K562 (cell line): ENCODE results near the gene GRB14. TPM values are rescaled to one million over a fixed set of nuclear protein-coding genes. Genes with fewer than 3 reads are reported as not detected.

Experiments used
- ATAC-seq: fragments of 200-7000 bp; cut with Tn5 transposase; 3 replicates; pipeline ENCODE4 v1.9.1; 2020; ENCODE audit warnings: moderate library complexity
- BruUV-seq: library from RNA; stranded (reverse); fragments of 400-500 nt; replicated peaks from 2 replicates; lab custom pipeline; 2021; lab: Mats Ljungman, UMichigan
- CTCF ChIA-PET: fragments of 300-600 bp; formaldehyde crosslinking; extraction: SDS; loops from one replicate; lab custom pipeline; 2021; ENCODE audit warnings: low intra/inter-chr PET ratio; lab: Yijun Ruan, JAX
- POLR2A ChIA-PET: fragments of 300-600, 350-650 bp; sonication (Branson Sonifier 250); formaldehyde crosslinking; extraction: SDS; loops from one replicate; lab custom pipeline; 2021; ENCODE audit warnings: antibody characterized with exemption, inconsistent platforms; lab: Yijun Ruan, JAX
- DNase-seq, 4 experiments: peaks; one replicate each; pipeline versions ENCODE4 v3.0.0 to v3.0.0-alpha.2; 2011 to 2018; ENCODE audit warnings: low spot score in 3 of 4, mixed read lengths in 3 of 4; ENCODE audit errors: extremely low read depth in 1 of 4
- FAIRE-seq: peaks from 2 replicates; lab custom pipeline; 2011; peaks lifted over from hg19 to GRCh38; lab: Jason Lieb, UNC
- H2AFZ ChIP-seq: 2 replicates; pipeline ENCODE4 v1.6.0; 2011; ENCODE audit warnings: low read depth, low read length, control low read depth, inconsistent platforms
- H3K27ac ChIP-seq: fragments of 200-600 bp; 3 replicates; pipeline ENCODE4 v1.8.0; 2011; ENCODE audit warnings: low read depth, mild to moderate bottlenecking, control low read depth, inconsistent platforms, low read length, moderate library complexity, mixed read lengths; ENCODE audit errors: extremely low read depth
- H3K27me3 ChIP-seq, 2 experiments: fragments of 300-600 bp in 1 of 2; 2 replicates in 1 of 2; 3 replicates in 1 of 2; pipeline versions ENCODE4 v1.6.0 to v1.8.0; 2011; ENCODE audit warnings: inconsistent platforms in 2 of 2, low read length in 2 of 2, mild to moderate bottlenecking in 1 of 2, mixed read lengths in 1 of 2, moderate library complexity in 1 of 2; ENCODE audit not compliant: control insufficient read depth in 2 of 2, insufficient read depth in 2 of 2
- H3K36me3 ChIP-seq: fragments of 300-600 bp; 3 replicates; pipeline ENCODE4 v1.8.0; 2011; ENCODE audit warnings: mild to moderate bottlenecking, low read length, inconsistent platforms; ENCODE audit not compliant: control insufficient read depth, insufficient read depth
- H3K4me1 ChIP-seq, 2 experiments: fragments of 200-600 bp in 1 of 2; replicated peaks in 1 of 2; 2 replicates in 1 of 2; 3 replicates in 1 of 2; pipeline versions ENCODE4 v1.5.1 to v1.8.0; 2011; ENCODE audit warnings: inconsistent platforms in 2 of 2, low read length in 2 of 2, mild to moderate bottlenecking in 1 of 2, mixed read lengths in 1 of 2, moderate library complexity in 1 of 2; ENCODE audit not compliant: control insufficient read depth in 2 of 2, insufficient read depth in 2 of 2
- H3K4me2 ChIP-seq: 2 replicates; pipeline ENCODE4 v1.6.1; 2011; ENCODE audit warnings: low read length, control low read depth, inconsistent platforms, mixed read lengths; ENCODE audit not compliant: insufficient read depth
- H3K4me3 ChIP-seq: fragments of 200-600 bp; sonication (generic), shearing (Covaris generic); 2 replicates; pipeline ENCODE4 v1.5.1; 2016; ENCODE audit warnings: control low read depth, inconsistent platforms
- H3K79me2 ChIP-seq: fragments of 200-600 bp; 3 replicates; pipeline ENCODE4 v1.8.0; 2011; ENCODE audit warnings: low read length, inconsistent platforms; ENCODE audit not compliant: control insufficient read depth, insufficient read depth
- H3K9ac ChIP-seq, 2 experiments: 2 replicates each; pipeline versions ENCODE4 v1.6.0 to v1.6.1; 2011; ENCODE audit warnings: low read depth in 2 of 2, low read length in 2 of 2, control low read depth in 1 of 2, inconsistent platforms in 1 of 2, mild to moderate bottlenecking in 1 of 2, mixed read lengths in 1 of 2; ENCODE audit not compliant: insufficient read depth in 1 of 2
- H3K9me1 ChIP-seq: one replicate; pipeline ENCODE4 v1.6.0; 2011; ENCODE audit warnings: inconsistent platforms, mild to moderate bottlenecking, low read length, moderate library complexity; ENCODE audit not compliant: control insufficient read depth, insufficient read depth
- H3K9me3 ChIP-seq: replicated peaks from 2 replicates; pipeline ENCODE4 v1.5.1; 2011; ENCODE audit warnings: low read depth, low read length, inconsistent platforms; ENCODE audit not compliant: control insufficient read depth, insufficient read depth
- H4K20me1 ChIP-seq: replicated peaks from 2 replicates; pipeline ENCODE4 v1.6.1; 2011; ENCODE audit warnings: low read length, inconsistent platforms, mixed read lengths; ENCODE audit not compliant: control insufficient read depth, insufficient read depth
- POLR2AphosphoS5 ChIP-seq: IDR thresholded peaks from 2 replicates; pipeline ENCODE4 v1.6.1; 2011; ENCODE audit warnings: mild to moderate bottlenecking, low read depth, low read length, moderate library complexity; ENCODE audit not compliant: control insufficient read depth, insufficient read depth
- PYGO2 ChIP-seq: fragments of 450-650 bp; IDR thresholded peaks from 2 replicates; pipeline ENCODE4 v1.6.1; 2016; ENCODE audit warnings: mild to moderate bottlenecking, missing genetic modification characterization, moderate library complexity, missing compliant biosample characterization
- TFAM ChIP-seq: fragments of 250-450 bp; sonication (Bioruptor Pico); conservative IDR thresholded peaks from 2 replicates; pipeline ENCODE4 v1.5.0; 2021; ENCODE audit warnings: mild to moderate bottlenecking, moderate library complexity
- WGBS: fragments of 100-300 bp; shearing (Covaris generic); methylation state at CpG from one replicate; pipeline ENCODE4 v1.1.6; 2016; ENCODE audit warnings: low coverage, mixed read lengths; ENCODE audit not compliant: insufficient coverage; ENCODE audit errors: missing lambda C conversion rate; 5-methylcytosine and 5-hydroxymethylcytosine counted together
- in situ Hi-C: fragments of 300-500 bp; cut with MboI; formaldehyde crosslinking; loops from 4 replicates; pipeline ENCODE4 v1.15.0; 2018; ENCODE audit warnings: inconsistent platforms, mixed read lengths
- intact Hi-C: fragments of 100-400 bp; cut with micrococcal nuclease; formaldehyde crosslinking; loops from 2 replicates; pipeline ENCODE4 v1.14.2; 2022
- polyA plus RNA-seq, 8 experiments: library from polyadenylated mRNA; depleted of rRNA in 4 of 8; stranded (reverse) in 5 of 8; unstranded in 3 of 8; fragments of >200 nt; fragmentation: Nextera tagmentation in 2 of 8; fragmentation: Illumina TruSeq in 1 of 8; extraction: Ambion mirVana in 2 of 8; extraction: Trizol in 1 of 8; gene quantifications; 2 replicates each; pipeline versions ENCODE4 v1.2.1 to v1.2.3, GENCODE V29; 2011 to 2014; ENCODE audit warnings: inconsistent platforms in 1 of 8, missing spikeins in 1 of 8
- total RNA-seq, 7 experiments: library from RNA; depleted of rRNA in 6 of 7; stranded (reverse); fragments of >200 nt in 6 of 7; fragmentation: Illumina TruSeq in 2 of 7; extraction: Trizol in 2 of 7; gene quantifications; 2 replicates each; pipeline versions ENCODE4 v1.2.1 to v1.2.3, GENCODE V29; 2011 to 2021; ENCODE audit warnings: low replicate concordance in 1 of 7
- TF ChIP-seq, protein P1 (sequence below), 2 experiments: fragments of 250-450 bp in 1 of 2; fragments of 450-650 bp in 1 of 2; sonication (Bioruptor Pico) in 1 of 2; IDR thresholded peaks; 2 replicates each; pipeline versions ENCODE4 v1.6.1 to v1.8.0; 2016 to 2021; ENCODE audit warnings: mild to moderate bottlenecking in 2 of 2, moderate library complexity in 2 of 2, missing compliant biosample characterization in 1 of 2, missing genetic modification characterization in 1 of 2
- TF ChIP-seq, protein P2 (sequence below), 2 experiments: fragments of 450-650 bp in 1 of 2; sonication (generic) in 1 of 2; formaldehyde crosslinking in 1 of 2; IDR thresholded peaks; 2 replicates each; pipeline versions ENCODE4 v1.7.1 to v1.9.0; 2016 to 2022; ENCODE audit warnings: inconsistent platforms in 1 of 2, mild to moderate bottlenecking in 1 of 2, missing genetic modification reagents in 1 of 2

The GRB14 gene
- total and polyA plus RNA-seq, 9 of the 15 experiments (the other 6 are each of a cell fraction or from before 2014, with no cell fraction given) = not detected

DNA sequence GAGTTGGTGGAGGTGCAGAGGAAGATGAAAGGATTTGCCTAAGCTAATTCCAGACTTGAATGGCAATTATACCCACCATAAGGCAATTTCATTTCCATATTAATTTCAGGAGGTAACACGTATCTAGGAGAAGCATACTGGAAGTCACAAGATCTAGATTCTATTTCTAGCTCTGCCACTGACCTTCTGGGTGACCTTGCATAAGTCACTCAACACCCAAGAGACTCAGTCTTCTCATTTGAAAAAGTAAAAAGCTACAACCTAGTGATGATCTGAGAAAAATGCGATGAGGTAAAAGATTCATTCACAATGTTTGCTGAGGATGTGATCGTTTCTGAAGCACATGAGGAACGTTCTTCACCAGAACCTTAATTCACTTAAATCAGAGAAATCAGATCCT is 55.9 kb downstream of the GRB14 start:
- Histone ChIP-seq H3K9me3 (no peaks in the 10 kb centered on the region; the same call in 1 of the 2 replicates), H3K27me3 (no peaks in the 10 kb centered on the region), H3K9me1 (no peaks in the 10 kb centered on the region), H2AFZ (no peak overlapping the region), H3K4me3 (no peak overlapping the region), H3K36me3 (no peaks in the 10 kb centered on the region), H3K4me1 (no peaks in the 10 kb centered on the region), H4K20me1 (no peaks in the 10 kb centered on the region), H3K9ac (no peak overlapping the region), H3K27ac (no peak overlapping the region), H3K79me2 (no peaks in the 10 kb centered on the region), H3K4me2 (no peak overlapping the region)
- BruUV-seq = no TSS peak
- in situ Hi-C loops = no loop called here
- TF ChIP-seq POLR2AphosphoS5 = no peak
- TF ChIP-seq TFAM (CRISPR knock-in tag) = no peak
- FAIRE-seq (no peak), ATAC-seq (no peak), DNase-seq (no peak)
- POLR2A ChIA-PET = no interaction called here
- WGBS = 0% methylated on average over 4 of the region's 4 CpGs
- intact Hi-C loops = no loop called here
- CTCF ChIA-PET = no interaction called here

DNA sequence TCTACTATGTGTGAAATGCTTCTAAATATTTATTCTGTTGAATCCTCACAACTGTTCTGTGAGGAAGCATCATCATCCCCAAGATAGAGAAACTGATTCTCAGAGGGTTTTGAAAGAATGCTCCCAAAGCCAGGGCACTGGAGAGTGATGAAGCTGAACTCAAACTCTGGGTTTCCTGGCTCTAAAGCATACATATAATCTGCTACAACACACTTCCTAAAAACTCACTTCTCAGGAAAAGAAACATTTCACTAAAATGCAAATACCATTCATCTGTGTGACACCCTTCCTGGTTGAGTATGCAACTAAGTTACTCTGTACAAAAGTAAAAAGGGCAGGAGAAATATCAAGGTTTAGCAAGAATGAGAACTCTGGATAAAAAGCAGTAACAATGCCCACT is 58.6 kb downstream of the GRB14 start:
- Histone ChIP-seq H2AFZ (no peak overlapping the region), H4K20me1 (no peaks in the 10 kb centered on the region), H3K9me1 (no peaks in the 10 kb centered on the region), H3K9me3 (no peaks in the 10 kb centered on the region; the same call in 1 of the 2 replicates), H3K4me1 (no peaks in the 10 kb centered on the region), H3K4me2 (no peak overlapping the region), H3K79me2 (no peaks in the 10 kb centered on the region), H3K27ac (no peak overlapping the region), H3K9ac (no peak overlapping the region), H3K36me3 (no peaks in the 10 kb centered on the region), H3K4me3 (no peak overlapping the region), H3K27me3 (no peaks in the 10 kb centered on the region)
- no TSS peak for BruUV-seq
- in situ Hi-C loops (no loop called here), intact Hi-C loops (no loop called here)
- ChIA-PET CTCF (no interaction called here), POLR2A (no interaction called here)
- ATAC-seq (no peak), FAIRE-seq (no peak), DNase-seq (no peak)
- TF ChIP-seq, protein P1, sequence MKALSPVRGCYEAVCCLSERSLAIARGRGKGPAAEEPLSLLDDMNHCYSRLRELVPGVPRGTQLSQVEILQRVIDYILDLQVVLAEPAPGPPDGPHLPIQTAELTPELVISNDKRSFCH (CRISPR knock-in tag; IDR thresholded peaks at IDR 0.05) = no peak
- TF ChIP-seq, protein P1 (tag; IDR thresholded peaks at IDR 0.05) = no peak
- TF ChIP-seq, protein P2, sequence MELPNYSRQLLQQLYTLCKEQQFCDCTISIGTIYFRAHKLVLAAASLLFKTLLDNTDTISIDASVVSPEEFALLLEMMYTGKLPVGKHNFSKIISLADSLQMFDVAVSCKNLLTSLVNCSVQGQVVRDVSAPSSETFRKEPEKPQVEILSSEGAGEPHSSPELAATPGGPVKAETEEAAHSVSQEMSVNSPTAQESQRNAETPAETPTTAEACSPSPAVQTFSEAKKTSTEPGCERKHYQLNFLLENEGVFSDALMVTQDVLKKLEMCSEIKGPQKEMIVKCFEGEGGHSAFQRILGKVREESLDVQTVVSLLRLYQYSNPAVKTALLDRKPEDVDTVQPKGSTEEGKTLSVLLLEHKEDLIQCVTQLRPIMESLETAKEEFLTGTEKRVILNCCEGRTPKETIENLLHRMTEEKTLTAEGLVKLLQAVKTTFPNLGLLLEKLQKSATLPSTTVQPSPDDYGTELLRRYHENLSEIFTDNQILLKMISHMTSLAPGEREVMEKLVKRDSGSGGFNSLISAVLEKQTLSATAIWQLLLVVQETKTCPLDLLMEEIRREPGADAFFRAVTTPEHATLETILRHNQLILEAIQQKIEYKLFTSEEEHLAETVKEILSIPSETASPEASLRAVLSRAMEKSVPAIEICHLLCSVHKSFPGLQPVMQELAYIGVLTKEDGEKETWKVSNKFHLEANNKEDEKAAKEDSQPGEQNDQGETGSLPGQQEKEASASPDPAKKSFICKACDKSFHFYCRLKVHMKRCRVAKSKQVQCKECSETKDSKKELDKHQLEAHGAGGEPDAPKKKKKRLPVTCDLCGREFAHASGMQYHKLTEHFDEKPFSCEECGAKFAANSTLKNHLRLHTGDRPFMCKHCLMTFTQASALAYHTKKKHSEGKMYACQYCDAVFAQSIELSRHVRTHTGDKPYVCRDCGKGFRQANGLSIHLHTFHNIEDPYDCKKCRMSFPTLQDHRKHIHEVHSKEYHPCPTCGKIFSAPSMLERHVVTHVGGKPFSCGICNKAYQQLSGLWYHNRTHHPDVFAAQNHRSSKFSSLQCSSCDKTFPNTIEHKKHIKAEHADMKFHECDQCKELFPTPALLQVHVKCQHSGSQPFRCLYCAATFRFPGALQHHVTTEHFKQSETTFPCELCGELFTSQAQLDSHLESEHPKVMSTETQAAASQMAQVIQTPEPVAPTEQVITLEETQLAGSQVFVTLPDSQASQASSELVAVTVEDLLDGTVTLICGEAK (IDR thresholded peaks at IDR 0.05) = no peak
- TF ChIP-seq, protein P2 (CRISPR knock-in tag; IDR thresholded peaks at IDR 0.05) = no peak
- TF ChIP-seq PYGO2 (tag) = no peak
